IMR-90 (cell line): ENCODE results near the gene BLOC1S5. TPM values are rescaled to one million over a fixed set of nuclear protein-coding genes. Genes with fewer than 3 reads are reported as not detected.
"Not testable (repeated sequence)": the region's sequence is repeated elsewhere in the genome, so short reads cannot be mapped to it uniquely, and the experiment has no call there.

Source experiments
- ATAC-seq: fragments of 200-7000 bp; cut with Tn5 transposase; 2 replicates; pipeline ENCODE4 v1.9.1; 2020; ENCODE audit warnings: low read depth, mild to moderate bottlenecking, moderate library complexity
- BruUV-seq: library from RNA; stranded (reverse); fragments of 400-500 nt; replicated peaks from 2 replicates; lab custom pipeline; 2021; lab: Mats Ljungman, UMichigan
- CTCF ChIA-PET: fragments of 300-600 bp; formaldehyde crosslinking; extraction: SDS; loops from one replicate; lab custom pipeline; 2021; ENCODE audit warnings: antibody characterized with exemption; lab: Yijun Ruan, JAX
- POLR2A ChIA-PET: fragments of 300-600 bp; sonication (Branson Sonifier 250); formaldehyde crosslinking; loops from one replicate; lab custom pipeline; 2022; ENCODE audit warnings: antibody characterized with exemption; ENCODE audit not compliant: unreplicated experiment; lab: Charles Lee
- DNase-seq: peaks from one replicate; pipeline ENCODE4 v3.0.0; 2013
- H2AFZ ChIP-seq: replicated peaks from 2 replicates; pipeline ENCODE3; 2013; ENCODE audit warnings: low read length, mild to moderate bottlenecking; ENCODE audit not compliant: poor library complexity
- H2AK5ac ChIP-seq: 2 replicates; pipeline ENCODE4 v1.6.1; 2013; ENCODE audit warnings: low read depth, low read length, inconsistent platforms
- H2AK9ac ChIP-seq: replicated peaks from 2 replicates; pipeline ENCODE3; 2013; ENCODE audit warnings: mild to moderate bottlenecking, low read depth, low read length, moderate library complexity; ENCODE audit not compliant: poor library complexity
- H2BK120ac ChIP-seq: 2 replicates; pipeline ENCODE4 v1.6.1; 2013; ENCODE audit warnings: low read depth, low read length, inconsistent platforms
- H2BK15ac ChIP-seq: 3 replicates; pipeline ENCODE4 v1.6.1; 2013; ENCODE audit warnings: low read depth, low read length, inconsistent platforms
- H2BK20ac ChIP-seq: 2 replicates; pipeline ENCODE4 v1.6.1; 2013; ENCODE audit warnings: low read depth, mild to moderate bottlenecking, inconsistent platforms, low read length, moderate library complexity
- H2BK5ac ChIP-seq: 2 replicates; pipeline ENCODE4 v1.6.1; 2013; ENCODE audit warnings: mild to moderate bottlenecking, low read depth, low read length, inconsistent platforms; ENCODE audit not compliant: poor library complexity, severe bottlenecking
- H3K14ac ChIP-seq: replicated peaks from 2 replicates; pipeline ENCODE4 v1.6.1; 2013; ENCODE audit warnings: low read depth, low read length, inconsistent platforms
- H3K18ac ChIP-seq: 2 replicates; pipeline ENCODE4 v1.6.1; 2013; ENCODE audit warnings: low read depth, low read length, control low read depth
- H3K23ac ChIP-seq: 2 replicates; pipeline ENCODE4 v1.6.1; 2013; ENCODE audit warnings: low read depth, low read length, inconsistent platforms
- H3K27ac ChIP-seq: 2 replicates; pipeline ENCODE4 v1.5.1; 2013; ENCODE audit warnings: mild to moderate bottlenecking, control low read depth, low read length; ENCODE audit not compliant: insufficient read depth
- H3K27me3 ChIP-seq: 2 replicates; pipeline ENCODE4 v1.6.1; 2013; ENCODE audit warnings: low read length; ENCODE audit not compliant: control insufficient read depth, insufficient read depth
- H3K36me3 ChIP-seq: 2 replicates; pipeline ENCODE4 v1.6.1; 2013; ENCODE audit warnings: low read length, mixed read lengths; ENCODE audit not compliant: control insufficient read depth, insufficient read depth
- H3K4ac ChIP-seq: 2 replicates; pipeline ENCODE4 v1.6.1; 2013; ENCODE audit warnings: low read depth, low read length, inconsistent platforms
- H3K4me1 ChIP-seq: 2 replicates; pipeline ENCODE4 v1.6.1; 2013; ENCODE audit warnings: low read length, mixed read lengths; ENCODE audit not compliant: control insufficient read depth, insufficient read depth
- H3K4me2 ChIP-seq: 2 replicates; pipeline ENCODE4 v1.6.1; 2013; ENCODE audit warnings: low read depth, mild to moderate bottlenecking, control low read depth, low read length, moderate library complexity
- H3K4me3 ChIP-seq: 2 replicates; pipeline ENCODE4 v1.5.1; 2013; ENCODE audit warnings: low read depth, mild to moderate bottlenecking, control low read depth, low read length, moderate library complexity; ENCODE audit not compliant: insufficient read depth
- H3K56ac ChIP-seq: 2 replicates; pipeline ENCODE4 v1.6.1; 2013; ENCODE audit warnings: low read length, inconsistent platforms; ENCODE audit not compliant: insufficient read depth; ENCODE audit errors: extremely low read depth
- H3K79me1 ChIP-seq, 2 experiments: 2 replicates each; pipeline ENCODE4 v1.6.1; 2013; ENCODE audit warnings: low read length in 2 of 2, inconsistent platforms in 1 of 2, low read depth in 1 of 2
- H3K9ac ChIP-seq: 2 replicates; pipeline ENCODE4 v1.6.1; 2013; ENCODE audit warnings: low read depth, low read length, control low read depth
- H3K9me1 ChIP-seq: 2 replicates; pipeline ENCODE4 v1.6.1; 2013; ENCODE audit warnings: low read length, inconsistent platforms; ENCODE audit not compliant: insufficient read depth
- H3K9me3 ChIP-seq: 2 replicates; pipeline ENCODE4 v1.6.1; 2013; ENCODE audit warnings: low read length; ENCODE audit not compliant: control insufficient read depth, insufficient read depth
- H4K20me1 ChIP-seq: 2 replicates; pipeline ENCODE4 v1.6.1; 2013; ENCODE audit warnings: low read length, inconsistent platforms; ENCODE audit not compliant: insufficient read depth
- H4K5ac ChIP-seq: 2 replicates; pipeline ENCODE4 v1.6.1; 2013; ENCODE audit warnings: mild to moderate bottlenecking, low read depth, low read length, control low read depth
- H4K8ac ChIP-seq, 2 experiments: 2 replicates each; pipeline ENCODE4 v1.6.1; 2013; ENCODE audit warnings: low read depth in 2 of 2, low read length in 2 of 2, control low read depth in 1 of 2, inconsistent platforms in 1 of 2
- H4K91ac ChIP-seq: 2 replicates; pipeline ENCODE4 v1.6.1; 2013; ENCODE audit warnings: low read depth, low read length, inconsistent platforms; ENCODE audit not compliant: insufficient read depth
- WGBS, 2 experiments: methylation state at CpG; one replicate each; pipeline versions ENCODE4 v1.1.5 to v1.1.7; 2013; ENCODE audit warnings: missing lambda C conversion rate in 2 of 2; ENCODE audit not compliant: insufficient read length in 1 of 2; ENCODE audit errors: extremely low coverage in 2 of 2; 5-methylcytosine and 5-hydroxymethylcytosine counted together
- dilution Hi-C: fragments of 300-500 bp; cut with HindIII; formaldehyde crosslinking; loops from one replicate; pipeline ENCODE4 v1.14.3; 2018; ENCODE audit warnings: low sequenced_read_pairs; ENCODE audit not compliant: unreplicated experiment
- in situ Hi-C: fragments of 300-500 bp; cut with MboI; formaldehyde crosslinking; loops from 3 replicates; pipeline ENCODE4 v1.14.3; 2019; ENCODE audit warnings: low sequenced_read_pairs, inconsistent platforms, mixed read lengths
- intact Hi-C: fragments of 100-400 bp; cut with micrococcal nuclease; formaldehyde crosslinking; loops from 2 replicates; pipeline ENCODE4 v1.10.0; 2022
- polyA plus RNA-seq, 3 experiments: library from polyadenylated mRNA; depleted of rRNA; stranded (reverse); fragments of >200 nt; gene quantifications; 2 replicates each; pipeline ENCODE4 v1.2.3, GENCODE V29; 2012; ENCODE audit warnings: low replicate concordance in 1 of 3
- total RNA-seq: library from RNA; depleted of rRNA; stranded (reverse); fragments of >200 nt; gene quantifications from 2 replicates; pipeline ENCODE4 v1.2.3, GENCODE V29; 2012

Gene BLOC1S5
- total and polyA plus RNA-seq, 2 of the 4 experiments (the other 2 are of a cell fraction) = 4.8 to 17.2 TPM

DNA sequence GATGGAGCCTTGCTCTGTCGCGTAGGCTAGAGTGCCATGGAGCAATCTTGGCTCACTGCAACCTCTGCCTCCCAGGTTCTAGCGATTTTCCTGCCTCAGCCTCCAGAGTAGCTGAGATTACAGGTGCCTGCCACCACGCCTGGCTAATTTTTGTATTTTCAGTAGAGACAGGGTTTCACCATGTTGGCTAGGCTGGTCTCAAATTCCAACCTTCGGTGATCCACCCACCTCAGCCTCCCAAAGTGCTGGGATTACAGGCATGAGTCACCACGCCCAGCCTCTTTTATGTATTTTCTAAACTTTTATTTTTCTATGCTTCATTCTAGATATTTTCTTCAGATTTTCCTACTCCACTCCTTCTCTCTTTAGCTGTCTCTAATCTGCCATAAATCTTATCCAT lies 80.2 kb downstream of the BLOC1S5 start:
- H3K36me3 ChIP-seq, H2BK120ac ChIP-seq, H3K9me1 ChIP-seq, H3K18ac ChIP-seq, H4K91ac ChIP-seq, ATAC-seq, H2BK15ac ChIP-seq, H3K56ac ChIP-seq, H3K9me3 ChIP-seq, H3K27me3 ChIP-seq, H2AK5ac ChIP-seq, H3K14ac ChIP-seq, H4K20me1 ChIP-seq, BruUV-seq, H3K79me1 ChIP-seq, dilution Hi-C loops, intact Hi-C loops, H2BK5ac ChIP-seq, H2BK20ac ChIP-seq, H3K4ac ChIP-seq, in situ Hi-C loops, H2AK9ac ChIP-seq, CTCF ChIA-PET, H3K9ac ChIP-seq, H3K4me2 ChIP-seq, DNase-seq, H3K4me1 ChIP-seq, H4K5ac ChIP-seq, H3K23ac ChIP-seq, H3K27ac ChIP-seq, H4K8ac ChIP-seq, H2AFZ ChIP-seq, H3K4me3 ChIP-seq: not testable (repeated sequence)
- POLR2A ChIA-PET = interaction anchor here (0.6 kb wide), 1 partner anchor 39 kb away, joined by 6 read pairs; no protein-coding TSS in a partner anchor
- 80% methylated on average over 1 of the region's 6 CpGs; no CpG with 5 or more reads in 1 of the 2 experiments for WGBS, 2 experiments
